Adipocyte (in vitro differentiated cells): ENCODE measurements around the gene CLECL1.

Source experiments
- DNase-seq: peaks from one replicate; pipeline ENCODE4 v3.0.0-alpha.2; 2015; ENCODE audit warnings: low read depth
- H3K27me3 ChIP-seq: replicated peaks from 2 replicates; pipeline ENCODE4 v1.7.0; 2013; ENCODE audit warnings: mild to moderate bottlenecking, low read length, moderate library complexity; ENCODE audit not compliant: control insufficient read depth, insufficient read depth
- H3K36me3 ChIP-seq: 2 replicates; pipeline ENCODE4 v1.7.0; 2013; ENCODE audit warnings: low read length, mild to moderate bottlenecking, moderate library complexity; ENCODE audit not compliant: control insufficient read depth, insufficient read depth, severe bottlenecking
- H3K4me1 ChIP-seq: 2 replicates; pipeline ENCODE4 v1.7.0; 2013; ENCODE audit warnings: mild to moderate bottlenecking, low read length, moderate library complexity; ENCODE audit not compliant: control insufficient read depth, insufficient read depth
- H3K4me3 ChIP-seq: 2 replicates; pipeline ENCODE4 v1.7.0; 2013; ENCODE audit warnings: mild to moderate bottlenecking, low read length, moderate library complexity
- H3K9ac ChIP-seq: 2 replicates; pipeline ENCODE4 v1.7.0; 2013; ENCODE audit warnings: mild to moderate bottlenecking, low read length, moderate library complexity
- H3K9me3 ChIP-seq: 2 replicates; pipeline ENCODE4 v1.7.0; 2013; ENCODE audit warnings: mild to moderate bottlenecking, low read length, moderate library complexity; ENCODE audit not compliant: control insufficient read depth

Gene CLECL1

GRCh38 chr12:9735601-9736000, 2.7 kb upstream of the CLECL1 start:
- Histone ChIP-seq H3K9me3 (no peaks in the 10 kb centered on the region), H3K36me3 (no peaks in the 10 kb centered on the region), H3K27me3 (no peaks in the 10 kb centered on the region), H3K4me3 (no peak overlapping the region), H3K9ac (no peak overlapping the region), H3K4me1 (no peaks in the 10 kb centered on the region)
- DNase-seq, result no peak

- Histone ChIP-seq H3K4me3 (no peak overlapping the region), H3K9me3 (no peaks in the 10 kb centered on the region), H3K36me3 (no peaks in the 10 kb centered on the region), H3K9ac (no peak overlapping the region), H3K4me1 (peaks cover 4% of the 10 kb centered on the region), H3K27me3 (no peaks in the 10 kb centered on the region)
- DNase-seq, result no peak
Measured at GRCh38 chr12:9731797-9732196, 1.1 kb downstream of the CLECL1 start.

DNA sequence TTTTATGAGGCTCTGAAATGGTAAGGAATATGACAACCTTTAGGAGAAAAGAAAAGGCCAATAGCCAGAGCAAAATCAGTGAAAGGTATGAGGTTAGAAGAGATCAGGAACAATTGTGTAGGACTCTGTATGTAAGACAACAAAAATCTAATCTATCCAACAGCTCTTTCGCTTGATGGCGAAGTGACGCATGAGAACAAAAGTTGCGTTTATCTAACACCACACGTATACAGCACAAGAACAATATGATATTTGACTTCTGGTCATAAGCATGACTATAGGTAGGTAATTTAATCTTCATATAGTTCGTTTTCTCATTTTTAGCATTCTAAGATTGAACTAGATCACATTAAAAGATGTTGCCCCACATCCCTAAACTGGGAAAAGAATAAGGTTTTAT, 1.5 kb downstream of the CLECL1 start:
- no peak overlapping the region for H3K9ac ChIP-seq
- H3K4me1 ChIP-seq, result peaks cover 4% of the 10 kb centered on the region
- no peak overlapping the region for H3K4me3 ChIP-seq
- DNase-seq, result no peak
- H3K27me3 ChIP-seq, result no peaks in the 10 kb centered on the region
- no peaks in the 10 kb centered on the region for H3K36me3 ChIP-seq
- H3K9me3 ChIP-seq, result no peaks in the 10 kb centered on the region

DNA sequence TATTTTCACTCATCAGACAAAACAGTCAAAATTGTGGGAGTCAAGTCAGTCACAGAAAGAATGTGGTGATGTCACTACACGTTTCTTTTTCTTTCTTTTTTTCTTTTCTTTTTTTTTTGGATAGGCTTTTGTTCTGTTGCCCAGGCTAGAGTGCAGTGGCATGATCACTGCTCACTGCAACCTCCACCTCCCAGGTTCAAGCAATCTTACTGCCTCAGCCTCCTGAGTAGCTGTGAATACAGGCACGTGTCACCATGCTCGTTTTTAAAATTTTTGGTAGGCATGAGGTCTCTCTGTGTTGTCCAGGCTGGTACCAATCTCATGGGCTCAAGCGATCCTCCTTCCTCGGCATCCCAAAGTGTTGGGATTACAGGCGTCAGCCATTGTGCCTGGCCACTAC, 2.3 kb downstream of the CLECL1 start:
- Histone ChIP-seq H3K36me3 (no peaks in the 10 kb centered on the region), H3K4me3 (no peak overlapping the region), H3K4me1 (peaks cover 4% of the 10 kb centered on the region), H3K9me3 (no peaks in the 10 kb centered on the region), H3K27me3 (no peaks in the 10 kb centered on the region), H3K9ac (no peak overlapping the region)
- no peak for DNase-seq

GRCh38 chr12:9730011-9730410, 2.9 kb downstream of the CLECL1 start:
- H3K9me3 ChIP-seq, result no peaks in the 10 kb centered on the region
- no peaks in the 10 kb centered on the region for H3K36me3 ChIP-seq
- no peak overlapping the region for H3K9ac ChIP-seq
- H3K4me1 ChIP-seq, result peaks cover 4% of the 10 kb centered on the region
- H3K4me3 ChIP-seq, result no peak overlapping the region
- DNase-seq, result no peak
- no peaks in the 10 kb centered on the region for H3K27me3 ChIP-seq

DNA sequence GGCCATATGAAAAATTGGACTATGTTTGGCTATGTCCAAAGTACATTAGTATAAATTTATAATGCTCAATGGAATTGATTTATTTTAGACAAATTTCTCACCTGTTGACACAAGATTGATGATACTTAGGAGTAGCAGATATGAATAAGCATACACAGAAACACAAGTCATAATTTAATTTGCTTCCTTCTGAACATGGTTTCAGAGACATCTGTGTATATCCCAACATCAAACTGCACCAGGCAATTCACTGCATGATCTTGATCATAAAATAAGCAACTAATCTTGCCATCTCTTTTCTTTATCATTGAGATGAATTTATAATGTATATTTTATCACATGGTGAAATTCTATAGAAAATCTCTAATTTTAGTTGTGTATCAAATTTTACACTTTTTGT, 3.8 kb downstream of the CLECL1 start:
- Histone ChIP-seq H3K4me3 (no peak overlapping the region), H3K27me3 (no peaks in the 10 kb centered on the region), H3K9ac (no peak overlapping the region), H3K9me3 (no peaks in the 10 kb centered on the region), H3K4me1 (peaks cover 4% of the 10 kb centered on the region), H3K36me3 (no peaks in the 10 kb centered on the region)
- DNase-seq, result no peak

- no peak for DNase-seq
- no peaks in the 10 kb centered on the region for H3K27me3 ChIP-seq
- H3K36me3 ChIP-seq, result no peaks in the 10 kb centered on the region
- no peak overlapping the region for H3K4me3 ChIP-seq
- H3K4me1 ChIP-seq, result peaks cover 4% of the 10 kb centered on the region
- H3K9ac ChIP-seq, result no peak overlapping the region
- no peaks in the 10 kb centered on the region for H3K9me3 ChIP-seq
Measured at GRCh38 chr12:9727813-9728212, 5.1 kb downstream of the CLECL1 start.

GRCh38 chr12:9725213-9725870, 7.6 kb downstream of the CLECL1 start:
- DNase-seq, result no peak
- Histone ChIP-seq H3K4me3 (no peak overlapping the region), H3K4me1 (peaks cover 4% of the 10 kb centered on the region), H3K9ac (no peak overlapping the region), H3K36me3 (no peaks in the 10 kb centered on the region), H3K27me3 (no peaks in the 10 kb centered on the region), H3K9me3 (no peaks in the 10 kb centered on the region)

- H3K9ac ChIP-seq, result no peak overlapping the region
- no peaks in the 10 kb centered on the region for H3K36me3 ChIP-seq
- no peaks in the 10 kb centered on the region for H3K27me3 ChIP-seq
- DNase-seq, result no peak
- no peak overlapping the region for H3K4me3 ChIP-seq
- peaks cover 4% of the 10 kb centered on the region for H3K4me1 ChIP-seq
- no peaks in the 10 kb centered on the region for H3K9me3 ChIP-seq
Measured at GRCh38 chr12:9724023-9724422, 8.9 kb downstream of the CLECL1 start.

DNA sequence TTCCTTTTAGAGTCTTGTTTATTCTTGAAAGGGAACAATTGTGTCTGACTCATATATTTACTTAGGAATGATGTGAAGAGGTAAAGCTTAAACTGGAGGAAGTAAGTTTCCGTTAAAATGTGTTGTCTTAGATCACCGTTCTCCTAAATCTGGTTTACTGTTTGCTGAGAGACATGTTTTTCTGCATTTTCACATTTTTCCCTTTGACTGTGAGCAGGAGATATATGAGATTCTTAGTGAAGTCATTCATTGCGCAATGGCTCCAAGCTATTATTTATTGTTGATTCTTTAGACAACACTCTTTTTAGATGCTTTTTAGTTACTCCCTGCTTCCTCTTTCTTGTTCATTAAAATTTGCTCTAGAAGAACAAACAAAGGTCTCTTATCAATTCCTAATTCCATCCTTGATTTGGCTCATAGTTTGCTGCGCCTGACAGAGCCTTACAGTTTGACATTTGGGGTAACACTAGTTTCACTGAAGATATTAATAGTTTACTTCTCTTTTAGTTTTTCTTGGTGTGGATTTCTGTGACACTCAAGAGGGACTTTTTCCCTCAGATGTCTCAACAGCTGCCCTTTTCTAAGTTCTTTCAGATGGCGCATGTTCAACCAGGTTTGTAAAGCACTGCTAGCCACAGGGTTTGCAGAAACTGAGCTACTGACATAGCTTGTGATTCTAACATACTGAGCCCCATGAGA, 11.4 kb downstream of the CLECL1 start:
- peak; percentile 73 for DNase-seq
- Histone ChIP-seq H3K9ac (no peak overlapping the region), H3K4me1 (no peaks in the 10 kb centered on the region), H3K36me3 (no peaks in the 10 kb centered on the region), H3K9me3 (no peaks in the 10 kb centered on the region), H3K27me3 (no peaks in the 10 kb centered on the region), H3K4me3 (no peak overlapping the region)

DNA sequence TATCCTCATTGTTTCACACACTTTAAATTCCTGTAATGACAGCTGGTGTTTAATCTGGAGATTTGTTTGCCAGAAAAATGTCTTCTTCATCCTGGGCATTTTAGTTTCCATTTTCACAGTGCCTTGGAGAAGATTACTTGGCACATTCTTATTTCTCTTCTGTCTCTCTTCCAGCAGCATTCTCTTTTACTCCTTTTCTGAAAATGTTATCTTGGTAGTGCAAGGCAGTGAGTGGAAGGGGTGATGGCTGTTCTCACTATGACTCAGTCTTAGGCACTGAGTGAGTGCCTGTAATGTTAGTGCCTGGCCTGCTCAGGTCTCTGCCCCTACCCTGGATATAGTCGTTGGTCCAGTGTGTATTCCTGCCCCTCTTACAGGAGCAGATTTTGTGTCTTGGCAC, 13.1 kb downstream of the CLECL1 start:
- Histone ChIP-seq H3K4me3 (no peak overlapping the region), H3K27me3 (no peaks in the 10 kb centered on the region), H3K9ac (no peak overlapping the region), H3K36me3 (no peaks in the 10 kb centered on the region), H3K4me1 (no peaks in the 10 kb centered on the region), H3K9me3 (no peaks in the 10 kb centered on the region)
- DNase-seq, result no peak

- no peaks in the 10 kb centered on the region for H3K9me3 ChIP-seq
- H3K9ac ChIP-seq, result no peak overlapping the region
- no peaks in the 10 kb centered on the region for H3K36me3 ChIP-seq
- no peaks in the 10 kb centered on the region for H3K4me1 ChIP-seq
- H3K27me3 ChIP-seq, result no peaks in the 10 kb centered on the region
- H3K4me3 ChIP-seq, result no peak overlapping the region
- DNase-seq, result no peak
Measured at GRCh38 chr12:9718968-9719367, 13.9 kb downstream of the CLECL1 start.
